Mucosa of rectum (tissue), 2 donors: ENCODE data around the gene KNCN.

Experiments
- H3K27ac ChIP-seq, 2 donors: one replicate each; pipeline ENCODE4 v1.7.0; 2013; ENCODE audit warnings: inconsistent platforms in 2 of 2, low read depth in 2 of 2, low read length in 2 of 2
- H3K27me3 ChIP-seq, 2 donors: one replicate each; pipeline ENCODE4 v1.7.0; 2013; ENCODE audit warnings: low read length in 2 of 2; ENCODE audit not compliant: control insufficient read depth in 2 of 2, insufficient read depth in 2 of 2
- H3K36me3 ChIP-seq, 2 donors: one replicate each; pipeline ENCODE4 v1.7.0; 2013; ENCODE audit warnings: low read length in 2 of 2; ENCODE audit not compliant: control insufficient read depth in 2 of 2, insufficient read depth in 2 of 2
- H3K4me1 ChIP-seq, 2 donors: one replicate each; pipeline ENCODE4 v1.7.0; 2013; ENCODE audit warnings: low read length in 2 of 2, mild to moderate bottlenecking in 1 of 2; ENCODE audit not compliant: control insufficient read depth in 2 of 2, insufficient read depth in 2 of 2
- H3K4me3 ChIP-seq, 2 donors: one replicate each; pipeline ENCODE4 v1.7.0; 2013; ENCODE audit warnings: low read length in 2 of 2
- H3K9ac ChIP-seq, 2 donors: one replicate each; pipeline ENCODE4 v1.7.0; 2013; ENCODE audit warnings: low read length in 2 of 2, low read depth in 1 of 2, mild to moderate bottlenecking in 1 of 2
- H3K9me3 ChIP-seq, 2 donors: one replicate each; pipeline ENCODE4 v1.7.0; 2013; ENCODE audit warnings: low read length in 2 of 2; ENCODE audit not compliant: control insufficient read depth in 2 of 2
- donor health status: healthy.
- donor health status: Normal muscosa, but diverticular disease.

Gene KNCN

GRCh38 chr1:46546210-46546609, 5.2 kb downstream of the KNCN start:
- Histone ChIP-seq H3K27me3 (peaks cover 25 to 29% of the 10 kb centered on the region in 2 donors), H3K27ac (no peak overlapping the region), H3K4me3 (no peak overlapping the region), H3K4me1 (no peaks in the 10 kb centered on the region), H3K9me3 (no peaks in the 10 kb centered on the region), H3K36me3 (no peaks in the 10 kb centered on the region), H3K9ac (no peak overlapping the region)

DNA sequence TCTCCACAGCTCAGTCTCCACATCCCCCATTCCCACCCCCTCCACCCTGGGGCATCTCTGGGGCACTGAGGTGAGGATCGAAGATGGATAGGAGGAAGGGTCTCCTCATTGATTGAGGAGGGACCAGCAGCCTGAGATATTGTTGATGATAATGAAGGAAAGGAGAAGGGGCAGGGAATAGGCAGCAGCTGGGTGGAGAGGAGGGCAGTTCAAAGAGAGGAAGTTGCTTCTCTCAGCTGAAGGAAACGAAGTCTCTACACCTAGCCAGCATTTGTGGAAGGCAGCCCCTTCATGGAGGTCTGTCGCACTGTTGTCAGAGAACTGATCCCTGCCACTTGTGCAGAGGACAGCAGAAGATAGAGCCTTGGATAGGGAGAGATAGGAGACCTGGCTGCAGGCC, 5.7 kb downstream of the KNCN start:
- H3K9me3 ChIP-seq: no peaks in the 10 kb centered on the region
- no peaks in the 10 kb centered on the region for H3K36me3 ChIP-seq
- H3K9ac ChIP-seq: no peak overlapping the region
- no peak overlapping the region for H3K27ac ChIP-seq
- no peak overlapping the region for H3K4me3 ChIP-seq
- peaks cover 25 to 27% of the 10 kb centered on the region in 2 donors for H3K27me3 ChIP-seq
- H3K4me1 ChIP-seq: no peaks in the 10 kb centered on the region

DNA sequence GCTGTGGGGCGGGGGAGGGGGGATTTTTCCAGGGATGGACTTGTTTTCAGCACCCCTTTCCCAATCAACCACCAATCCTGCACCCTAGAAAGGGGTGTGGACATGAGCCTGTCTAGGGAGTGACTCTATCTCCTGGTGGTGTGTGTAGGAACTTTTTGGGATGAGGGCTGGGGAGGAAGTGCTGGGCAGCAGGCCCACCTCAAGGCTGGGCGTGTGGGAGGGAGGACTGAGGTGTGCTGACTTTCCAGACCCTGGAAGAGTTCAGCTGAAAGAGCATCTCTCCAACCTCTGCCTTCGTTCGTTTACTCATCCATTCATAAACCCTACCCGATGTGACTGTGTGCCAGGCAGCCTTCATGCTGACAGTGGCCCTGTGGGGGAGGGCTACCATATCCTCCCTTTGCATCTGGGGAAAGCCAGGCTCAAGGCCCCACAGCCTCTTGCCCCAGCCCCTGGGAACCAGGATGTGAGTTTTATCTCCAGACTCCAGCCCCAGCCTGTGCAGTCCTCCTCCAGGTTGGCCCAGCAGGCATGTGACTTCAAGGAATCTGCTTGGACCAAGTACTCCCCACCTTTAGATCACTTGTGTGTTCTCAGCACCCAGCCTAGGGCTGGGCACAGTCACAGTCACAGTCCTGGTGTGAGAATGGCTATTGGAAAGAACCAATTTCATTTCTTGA, 6.7 kb downstream of the KNCN start:
- Histone ChIP-seq H3K27ac (no peak overlapping the region), H3K9ac (no peak overlapping the region), H3K36me3 (no peaks in the 10 kb centered on the region), H3K9me3 (no peaks in the 10 kb centered on the region), H3K4me1 (no peaks in the 10 kb centered on the region), H3K4me3 (no peak overlapping the region), H3K27me3 (peaks cover 24 to 27% of the 10 kb centered on the region in 2 donors)

- Histone ChIP-seq H3K9me3 (no peaks in the 10 kb centered on the region), H3K4me3 (no peak overlapping the region), H3K4me1 (no peaks in the 10 kb centered on the region), H3K27me3 (peaks cover 24 to 27% of the 10 kb centered on the region in 2 donors), H3K36me3 (no peaks in the 10 kb centered on the region), H3K9ac (no peak overlapping the region), H3K27ac (no peak overlapping the region)
Observed at GRCh38 chr1:46543761-46544560, 7.5 kb downstream of the KNCN start.

DNA sequence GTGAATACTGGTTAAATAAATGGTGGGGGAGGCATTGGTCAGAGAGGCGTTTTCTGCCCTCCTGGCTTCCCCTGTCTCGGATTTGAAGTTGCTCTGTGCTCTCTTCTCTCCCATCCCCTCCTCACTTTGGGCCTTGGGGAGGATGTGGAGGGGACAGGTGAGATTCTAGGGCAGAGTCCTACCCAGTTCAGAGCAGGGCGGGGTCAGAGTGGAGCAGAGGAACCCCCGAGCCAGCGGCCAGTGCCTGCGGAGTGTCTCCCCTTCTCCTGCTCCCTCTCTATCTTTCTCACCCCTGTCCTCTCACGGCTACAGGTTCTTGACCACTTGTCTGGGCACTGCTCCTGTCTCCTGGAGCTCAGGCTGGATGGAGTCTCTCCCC, 8.1 kb downstream of the KNCN start:
- no peak overlapping the region for H3K4me3 ChIP-seq
- no peaks in the 10 kb centered on the region for H3K4me1 ChIP-seq
- H3K27me3 ChIP-seq: peaks cover 24 to 28% of the 10 kb centered on the region in 2 donors
- H3K27ac ChIP-seq: no peak overlapping the region
- no peak overlapping the region for H3K9ac ChIP-seq
- H3K36me3 ChIP-seq: no peaks in the 10 kb centered on the region
- no peaks in the 10 kb centered on the region for H3K9me3 ChIP-seq

- no peaks in the 10 kb centered on the region for H3K4me1 ChIP-seq
- H3K36me3 ChIP-seq: no peaks in the 10 kb centered on the region
- H3K9ac ChIP-seq: no peak overlapping the region
- peaks cover 19 to 24% of the 10 kb centered on the region in 2 donors for H3K27me3 ChIP-seq
- no peaks in the 10 kb centered on the region for H3K9me3 ChIP-seq
- H3K4me3 ChIP-seq: no peak overlapping the region
- no peak overlapping the region for H3K27ac ChIP-seq
Observed at GRCh38 chr1:46539972-46540371, 11.5 kb downstream of the KNCN start.

DNA sequence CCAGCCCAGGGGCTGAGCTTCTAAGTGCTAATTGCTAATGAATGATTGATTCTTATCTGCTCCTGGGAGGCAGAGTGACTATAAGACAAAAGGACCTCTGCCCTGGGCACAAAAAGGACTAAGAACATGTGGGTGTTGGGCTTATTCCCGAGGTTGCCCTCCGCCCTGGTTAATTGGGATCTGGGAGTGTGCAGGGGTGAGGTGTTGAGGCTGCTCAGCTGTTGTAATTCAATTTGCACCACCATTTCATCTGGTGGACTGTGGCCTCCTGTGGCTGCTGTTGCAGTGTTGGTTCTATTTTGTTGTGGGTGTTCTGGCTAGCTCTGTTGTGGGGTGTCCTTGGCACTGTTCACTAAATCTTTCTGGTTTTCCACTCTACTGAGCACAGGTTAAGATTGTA, 13.3 kb downstream of the KNCN start:
- Histone ChIP-seq H3K9ac (no peak overlapping the region), H3K4me1 (peaks cover 0 to 4% of the 10 kb centered on the region in 2 donors), H3K9me3 (no peaks in the 10 kb centered on the region), H3K36me3 (no peaks in the 10 kb centered on the region), H3K27ac (no peak overlapping the region), H3K27me3 (peaks cover 18 to 21% of the 10 kb centered on the region in 2 donors), H3K4me3 (no peak overlapping the region)

- H3K27me3 ChIP-seq: peaks cover 14 to 21% of the 10 kb centered on the region in 2 donors
Observed at GRCh38 chr1:46537651-46538050, 13.8 kb downstream of the KNCN start.

DNA sequence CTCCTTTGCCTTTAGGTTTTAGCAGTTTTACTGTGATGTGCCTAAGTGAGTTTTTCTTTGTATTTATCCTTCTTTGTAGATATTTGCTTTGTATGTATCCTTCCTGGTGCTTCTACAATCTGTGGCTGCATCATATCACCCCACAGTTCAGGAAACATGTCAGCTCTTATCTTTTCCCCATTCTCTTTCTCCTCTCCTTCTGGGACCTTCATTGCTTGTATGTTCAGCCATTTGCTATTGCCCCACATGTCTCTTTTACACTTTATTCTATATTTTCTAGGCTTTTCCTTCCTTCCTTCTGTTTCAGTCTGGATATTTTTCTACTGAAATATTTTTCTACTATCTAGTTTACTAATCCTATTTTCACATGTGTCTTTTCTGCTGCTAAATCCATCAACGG, 14.9 kb downstream of the KNCN start:
- peaks cover 12 to 16% of the 10 kb centered on the region in 2 donors for H3K27me3 ChIP-seq
- no peak overlapping the region for H3K27ac ChIP-seq
- no peaks in the 10 kb centered on the region for H3K9me3 ChIP-seq
- H3K36me3 ChIP-seq: no peaks in the 10 kb centered on the region
- peaks cover 0 to 4% of the 10 kb centered on the region in 2 donors for H3K4me1 ChIP-seq
- no peak overlapping the region for H3K9ac ChIP-seq
- no peak overlapping the region for H3K4me3 ChIP-seq

More at GRCh38 chr1:46537651-46538050, 13.8 kb downstream of the KNCN start:
- Histone ChIP-seq H3K9ac (no peak overlapping the region), H3K4me1 (peaks cover 0 to 4% of the 10 kb centered on the region in 2 donors), H3K36me3 (no peaks in the 10 kb centered on the region), H3K4me3 (no peak overlapping the region), H3K27ac (no peak overlapping the region), H3K9me3 (no peaks in the 10 kb centered on the region)

DNA sequence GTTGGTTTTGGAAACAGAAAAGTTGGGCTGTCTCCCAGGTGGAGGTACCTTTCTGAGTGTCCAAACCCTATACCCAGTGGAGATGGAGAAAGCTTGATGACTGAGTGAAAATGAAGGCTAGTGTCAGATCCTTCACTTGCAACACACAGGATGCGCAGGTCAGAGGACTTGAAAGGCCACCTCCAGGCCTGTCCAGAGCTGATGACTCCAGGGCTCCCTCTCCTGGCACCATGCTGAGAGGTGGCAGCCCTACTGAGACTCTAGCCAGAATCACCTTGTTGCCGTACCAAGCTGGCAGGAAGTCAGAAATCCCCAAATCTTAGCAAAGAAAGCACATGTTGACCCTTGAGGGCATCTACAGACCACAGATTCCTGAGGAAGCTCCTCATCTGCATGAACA, 16.4 kb downstream of the KNCN start:
- H3K4me1 ChIP-seq: peaks cover 0 to 4% of the 10 kb centered on the region in 2 donors
- peaks cover 15 to 18% of the 10 kb centered on the region in 2 donors for H3K27me3 ChIP-seq
- no peaks in the 10 kb centered on the region for H3K9me3 ChIP-seq
- no peaks in the 10 kb centered on the region for H3K36me3 ChIP-seq
- no peak overlapping the region for H3K27ac ChIP-seq
- no peak overlapping the region for H3K4me3 ChIP-seq
- H3K9ac ChIP-seq: no peak overlapping the region
